ENCODE data around the gene PATJ.

DNA sequence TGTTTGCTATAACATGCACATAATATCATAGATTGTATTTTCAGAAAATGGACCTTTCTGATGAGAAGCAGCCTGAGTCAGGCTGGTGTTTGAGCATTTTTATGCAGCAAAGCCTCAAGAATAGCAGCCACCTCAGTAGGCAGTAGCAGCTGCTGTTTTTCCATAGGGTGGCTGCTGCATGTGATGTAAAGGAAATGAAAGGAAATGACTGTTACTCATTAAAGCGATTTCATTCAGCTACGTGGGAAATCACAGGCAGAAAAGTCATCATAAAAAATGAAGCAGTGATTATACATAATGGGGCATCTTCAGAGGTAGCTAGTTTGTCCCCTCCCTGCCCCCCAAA, 110.4 kb downstream of the PATJ start:
- TF ChIP-seq POLR2AphosphoS5 (IDR thresholded peaks at IDR 0.05; ENCODE audit: low read depth, low read length): no peak
- TF ChIP-seq POLR2A (IDR thresholded peaks at IDR 0.05; ENCODE audit: low read depth, low read length): no peak
- TF ChIP-seq TAF1 (IDR thresholded peaks at IDR 0.05; ENCODE audit: low read depth, low read length): no peak
